Measurements from ENCODE around the gene STARD3. TPM values are rescaled to one million over a fixed set of nuclear protein-coding genes. Genes with fewer than 3 reads are reported as not detected.
A peak's percentile ranks its signal among the peaks of the same experiment; 100 is the strongest.

STARD3 gene
- total RNA-seq, 1 donor from 2014 or later, result 13.9 TPM

DNA sequence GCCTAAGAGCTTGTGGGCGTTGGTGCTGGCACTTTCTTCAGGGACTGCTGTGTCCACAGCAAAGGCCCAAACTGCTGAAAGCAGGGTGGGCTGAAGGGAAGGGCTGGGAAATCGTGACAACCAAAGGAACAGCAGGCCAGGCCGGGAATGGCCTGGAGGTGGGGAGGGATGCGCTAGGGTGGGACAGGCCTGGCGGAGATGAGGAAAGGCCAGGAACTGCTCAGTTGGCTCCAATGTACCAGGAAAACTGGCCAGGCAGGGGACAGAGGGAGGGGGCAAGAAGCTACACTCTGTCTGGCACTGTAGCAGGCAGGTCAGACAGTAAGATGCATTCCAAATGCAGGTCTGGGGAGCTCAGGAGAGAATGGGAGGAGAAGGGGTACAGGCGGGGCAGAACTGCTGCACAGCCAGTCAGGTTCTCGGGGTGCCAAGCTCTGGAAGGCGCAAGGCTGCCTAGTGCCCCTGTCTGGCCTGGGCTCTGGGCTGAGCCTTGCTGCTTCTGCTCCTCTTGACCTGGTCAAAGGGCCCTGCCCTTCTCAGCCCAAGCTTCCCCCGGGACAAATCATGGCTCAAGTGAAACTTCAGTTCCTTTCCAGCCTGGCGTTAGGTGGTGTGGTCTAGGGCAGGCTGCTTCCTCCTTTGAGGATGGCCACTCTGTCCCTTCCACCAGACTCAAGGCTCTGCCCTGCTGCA lies 38.6 kb downstream of the STARD3 start:
- ATAC-seq (ENCODE audit: poor library complexity) (no peak), DNase-seq (peak; percentile 29)
- intact Hi-C loops (cut with DNase I), result no loop called here

DNA sequence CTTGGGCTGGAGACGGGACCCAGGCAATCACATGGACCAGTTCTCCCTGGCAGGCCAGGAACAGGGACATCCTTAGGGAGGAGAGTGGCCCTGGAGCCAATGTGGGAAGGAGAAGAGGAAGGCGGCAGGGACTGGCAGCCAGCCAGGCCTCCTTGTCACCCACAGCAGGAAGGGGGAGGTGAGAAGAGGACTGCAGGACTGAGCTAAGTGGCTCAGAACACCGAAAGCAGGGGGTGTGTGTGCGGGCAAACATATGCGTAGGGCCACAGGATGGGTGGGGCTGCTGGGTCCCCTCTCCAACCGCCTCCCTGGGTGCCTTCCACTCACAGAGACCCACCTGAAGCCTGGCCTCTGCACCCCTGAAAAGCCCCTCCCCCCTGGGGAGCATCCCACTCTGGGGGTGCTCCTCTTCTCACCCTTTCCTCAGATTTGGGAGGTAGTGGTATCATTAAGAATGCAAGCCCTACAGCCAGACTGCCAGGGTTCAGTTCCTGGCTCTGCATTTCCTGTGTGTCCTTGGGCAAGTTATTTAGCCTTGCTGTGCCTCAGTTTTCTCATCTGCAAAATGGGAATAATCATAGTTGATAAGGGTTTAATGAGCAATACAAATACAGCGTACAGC lies 39.4 kb downstream of the STARD3 start:
- intact Hi-C loops (cut with DNase I), result no loop called here
- ATAC-seq (ENCODE audit: poor library complexity) (peak; percentile 42), DNase-seq (peak; percentile 86)

DNA sequence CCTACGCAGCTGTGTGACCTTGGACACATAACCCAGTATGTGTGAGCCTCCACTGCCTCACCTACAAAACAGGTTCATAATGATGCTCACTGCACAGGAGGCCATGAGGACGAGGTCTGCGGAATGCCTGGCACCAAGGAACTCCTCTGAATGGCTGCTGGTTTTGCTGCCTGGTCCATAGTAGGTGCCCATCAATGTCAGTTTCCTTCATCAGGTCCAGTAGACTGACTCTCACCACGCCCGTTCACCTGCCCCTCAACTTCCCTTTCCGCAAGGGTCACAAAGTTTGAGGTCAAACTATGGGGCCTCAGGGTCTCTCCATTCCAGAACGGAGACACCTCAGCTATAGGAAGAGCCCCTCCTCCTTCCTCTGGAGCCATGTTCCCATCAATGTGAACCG lies 40.1 kb downstream of the STARD3 start:
- intact Hi-C loops (cut with DNase I), result no loop called here
- DNase-seq, result no peak
- no peak for ATAC-seq (ENCODE audit: poor library complexity)

DNA sequence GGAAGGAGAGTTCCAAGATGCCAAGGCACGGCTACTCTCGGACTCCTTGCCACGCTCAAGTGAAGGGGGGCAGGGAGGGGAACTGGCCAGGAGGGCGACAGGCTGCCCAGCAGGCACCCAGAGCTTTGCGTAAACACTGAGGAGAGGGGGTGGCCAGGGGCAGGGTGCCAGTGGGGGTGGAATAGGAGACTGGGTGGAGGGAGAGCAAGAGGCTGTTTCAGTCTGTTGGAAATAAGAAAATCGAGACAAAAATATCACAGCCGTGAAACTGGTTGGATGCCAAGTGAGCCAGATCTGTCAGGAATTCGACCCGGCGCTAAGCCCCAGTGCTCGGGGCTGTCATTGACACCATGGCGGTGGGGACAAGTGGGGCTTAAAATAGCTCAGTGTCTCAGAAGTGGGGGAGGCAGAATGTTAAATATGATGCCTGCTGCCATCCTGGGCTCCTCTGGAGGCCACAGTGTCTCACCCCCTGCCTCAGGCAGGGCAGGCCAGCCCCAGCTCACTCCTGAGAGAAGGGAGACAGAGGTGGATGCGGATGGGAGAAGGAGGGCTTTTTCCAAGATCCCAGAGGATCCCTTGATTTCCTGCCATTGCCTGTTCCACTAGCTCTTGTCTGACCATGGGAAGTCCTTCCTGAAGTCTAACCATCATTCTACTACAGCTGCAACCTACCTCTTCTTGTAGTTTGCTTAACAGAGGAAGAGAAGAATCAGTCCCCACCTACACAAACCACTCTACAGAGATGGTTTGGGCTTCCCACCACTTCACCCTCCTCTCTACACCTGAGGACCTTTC lies 40.8 kb downstream of the STARD3 start:
- intact Hi-C loops (cut with DNase I), result no loop called here
- DNase-seq (peak; percentile 74), ATAC-seq (ENCODE audit: poor library complexity) (peak; percentile 74)

DNA sequence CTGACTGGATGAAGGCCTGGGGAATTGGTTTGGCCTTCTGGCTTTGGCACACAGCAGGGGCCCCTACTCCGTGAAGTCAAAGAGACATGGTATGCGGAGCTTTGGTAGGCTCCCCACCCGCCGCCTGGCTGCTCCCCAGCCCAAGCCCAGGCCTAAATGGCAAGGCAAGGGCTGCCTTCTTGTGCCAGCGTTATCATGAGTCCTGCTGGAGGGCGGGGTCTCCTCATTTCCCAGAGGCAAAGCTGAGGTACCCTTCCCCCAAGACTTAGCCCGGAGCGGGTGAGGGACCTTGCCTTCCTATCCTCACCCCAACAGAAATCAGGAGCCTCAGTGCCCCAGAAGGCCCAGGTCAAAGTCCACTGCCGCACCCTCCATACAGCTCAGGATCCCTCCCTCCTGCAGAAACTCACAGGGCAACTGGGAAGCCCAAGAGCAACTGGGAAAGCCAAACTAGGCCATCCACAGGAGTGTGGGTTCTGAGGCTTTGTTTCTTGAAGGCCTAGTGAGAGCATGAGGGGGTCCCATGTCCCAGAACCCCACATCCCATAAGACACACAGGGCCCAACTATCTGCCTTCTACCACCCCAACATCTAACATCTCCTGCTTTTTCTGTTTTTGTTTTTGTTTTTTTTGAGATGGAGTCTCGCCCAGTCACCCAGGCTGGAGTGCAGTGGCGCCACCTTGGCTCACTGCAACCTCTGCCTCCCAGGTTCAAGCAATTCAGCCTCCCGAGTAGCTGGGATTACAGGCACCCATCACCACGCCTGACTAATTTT lies 41.6 kb downstream of the STARD3 start:
- no peak for ATAC-seq (ENCODE audit: poor library complexity)

DNA sequence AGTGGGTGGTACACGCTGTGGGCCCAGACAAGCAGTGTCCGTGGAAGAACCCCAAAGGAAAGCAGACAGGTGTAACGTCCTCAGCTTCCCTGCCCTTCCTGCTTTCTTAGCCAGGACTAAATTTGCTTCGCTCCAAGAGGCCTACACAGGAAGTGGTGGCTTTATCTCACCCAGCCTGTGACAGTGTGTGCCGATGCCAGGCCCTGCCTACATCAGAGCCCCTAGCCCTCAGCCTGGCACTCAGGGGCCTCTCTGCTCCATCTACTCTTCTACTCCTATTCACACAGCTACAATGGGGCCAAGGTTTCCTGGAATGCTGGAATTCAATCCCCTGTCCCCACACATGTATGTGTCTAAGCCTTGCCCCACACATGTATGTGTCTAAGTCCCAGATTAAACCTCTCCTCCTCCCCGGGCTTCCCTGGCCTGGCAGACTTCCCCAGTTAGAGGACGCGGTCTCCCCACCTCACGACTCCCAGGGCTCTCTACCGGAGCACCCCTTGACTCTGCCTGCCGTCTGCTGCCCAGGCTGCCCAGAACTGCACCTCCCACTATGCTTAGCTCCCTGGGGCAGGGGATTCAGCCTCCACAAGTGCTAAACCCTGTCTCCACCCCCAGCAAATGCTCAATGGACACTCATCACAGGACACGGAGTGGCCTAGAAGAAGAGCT lies 42.7 kb downstream of the STARD3 start:
- peak; percentile 66 for DNase-seq
- intact Hi-C loops (cut with DNase I), result no loop called here
- ATAC-seq (ENCODE audit: poor library complexity), result peak; percentile 51

More for the DNA sequence above, 41.6 kb downstream of the STARD3 start:
- intact Hi-C loops (cut with DNase I), result no loop called here
- no peak for DNase-seq

DNA sequence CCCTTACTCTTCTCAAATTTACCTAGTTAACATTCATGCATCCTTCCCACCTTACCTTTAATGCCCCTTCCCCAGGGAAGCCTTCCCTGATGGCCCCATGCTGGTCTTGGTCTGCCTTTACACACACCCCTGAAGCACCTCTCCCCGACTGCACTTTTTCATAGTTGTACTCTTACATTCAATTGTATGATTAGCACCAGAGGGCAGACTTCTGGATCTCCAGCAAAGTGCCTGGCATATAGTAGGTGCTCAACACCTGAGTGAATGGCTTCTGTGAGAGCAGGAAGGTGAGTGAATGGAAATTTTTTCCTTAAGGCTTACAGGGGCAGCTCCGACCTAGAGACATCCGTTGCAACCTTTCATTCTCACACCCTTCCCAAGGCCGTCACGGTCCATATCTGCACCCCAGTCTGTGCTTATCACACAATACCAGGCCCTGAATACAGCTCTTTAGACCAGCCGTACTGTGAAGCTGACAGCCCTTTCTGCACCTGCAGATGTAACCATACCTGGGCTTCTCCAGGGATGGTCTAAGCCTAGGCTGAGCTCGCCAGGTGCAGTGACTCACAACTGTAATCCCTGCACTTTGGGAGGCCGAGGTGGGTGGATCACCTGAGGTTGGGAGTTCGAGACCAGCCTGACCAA lies 46.5 kb downstream of the STARD3 start:
- intact Hi-C loops (cut with DNase I), result no loop called here
- DNase-seq, result no peak
- ATAC-seq (ENCODE audit: poor library complexity), result no peak

DNA sequence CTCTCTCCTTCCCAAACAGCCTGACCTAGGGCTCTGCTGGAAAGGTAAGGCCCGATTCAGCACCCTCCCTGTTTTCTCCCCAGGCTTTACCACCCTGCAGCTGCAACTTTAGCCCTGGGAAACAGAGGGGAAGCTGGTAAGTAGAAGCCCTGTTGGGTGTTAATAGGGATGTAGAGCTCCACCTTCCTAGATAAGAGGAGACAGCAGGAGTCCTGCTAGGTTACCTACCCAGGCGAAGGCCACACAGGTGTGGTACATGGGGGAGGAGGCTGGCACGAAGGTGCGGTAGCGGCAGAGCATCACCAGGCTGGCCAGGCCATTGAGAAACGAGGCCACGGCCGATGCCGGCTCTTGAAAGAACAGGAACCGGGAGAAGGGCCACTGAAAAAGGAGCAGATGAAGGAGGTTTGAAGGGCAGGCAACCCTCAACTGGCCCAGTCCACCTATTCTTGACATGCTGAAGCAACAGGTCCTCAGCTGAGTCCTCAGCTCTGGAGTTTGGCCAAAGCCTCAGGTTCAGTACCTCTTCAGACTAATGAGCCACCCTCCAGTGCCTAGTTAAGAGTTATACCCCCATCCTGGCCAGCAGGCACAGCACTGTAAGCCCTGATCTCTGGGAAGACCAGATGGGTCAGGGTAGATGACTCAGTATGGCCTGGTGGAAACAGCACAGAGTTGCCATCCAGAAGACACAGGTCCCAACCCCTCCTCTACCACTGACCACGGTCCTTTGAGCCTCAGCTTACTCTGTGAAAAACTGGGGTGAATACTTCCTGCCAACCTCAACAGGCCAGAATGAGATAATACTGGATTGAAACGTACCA lies 47.6 kb downstream of the STARD3 start:
- ATAC-seq (ENCODE audit: poor library complexity), result no peak
- DNase-seq, result no peak
- intact Hi-C loops (cut with DNase I), result no loop called here

DNA sequence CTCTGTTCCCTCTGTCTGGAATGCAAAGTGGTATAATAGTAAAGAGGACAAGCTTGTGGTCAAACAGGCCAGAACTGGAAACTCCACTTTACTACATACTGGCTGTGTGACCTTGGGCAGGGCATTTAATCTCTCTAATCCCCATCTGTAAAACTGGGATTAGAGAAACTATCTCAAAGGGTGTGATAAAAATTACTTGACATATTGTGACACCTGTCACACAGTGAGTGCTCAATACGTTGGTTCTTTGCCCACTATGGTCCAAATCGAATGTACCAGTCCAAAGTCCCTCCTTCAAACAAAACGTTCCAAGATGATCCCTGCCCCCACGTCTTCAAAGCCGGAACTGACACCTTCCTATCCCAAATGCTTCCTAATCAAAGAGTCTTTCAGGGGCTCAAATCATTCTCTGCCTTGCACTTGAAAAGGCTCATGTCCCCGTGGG lies 50.2 kb downstream of the STARD3 start:
- DNase-seq, result no peak
- ATAC-seq (ENCODE audit: poor library complexity), result no peak
- intact Hi-C loops (cut with DNase I), result no loop called here

DNA sequence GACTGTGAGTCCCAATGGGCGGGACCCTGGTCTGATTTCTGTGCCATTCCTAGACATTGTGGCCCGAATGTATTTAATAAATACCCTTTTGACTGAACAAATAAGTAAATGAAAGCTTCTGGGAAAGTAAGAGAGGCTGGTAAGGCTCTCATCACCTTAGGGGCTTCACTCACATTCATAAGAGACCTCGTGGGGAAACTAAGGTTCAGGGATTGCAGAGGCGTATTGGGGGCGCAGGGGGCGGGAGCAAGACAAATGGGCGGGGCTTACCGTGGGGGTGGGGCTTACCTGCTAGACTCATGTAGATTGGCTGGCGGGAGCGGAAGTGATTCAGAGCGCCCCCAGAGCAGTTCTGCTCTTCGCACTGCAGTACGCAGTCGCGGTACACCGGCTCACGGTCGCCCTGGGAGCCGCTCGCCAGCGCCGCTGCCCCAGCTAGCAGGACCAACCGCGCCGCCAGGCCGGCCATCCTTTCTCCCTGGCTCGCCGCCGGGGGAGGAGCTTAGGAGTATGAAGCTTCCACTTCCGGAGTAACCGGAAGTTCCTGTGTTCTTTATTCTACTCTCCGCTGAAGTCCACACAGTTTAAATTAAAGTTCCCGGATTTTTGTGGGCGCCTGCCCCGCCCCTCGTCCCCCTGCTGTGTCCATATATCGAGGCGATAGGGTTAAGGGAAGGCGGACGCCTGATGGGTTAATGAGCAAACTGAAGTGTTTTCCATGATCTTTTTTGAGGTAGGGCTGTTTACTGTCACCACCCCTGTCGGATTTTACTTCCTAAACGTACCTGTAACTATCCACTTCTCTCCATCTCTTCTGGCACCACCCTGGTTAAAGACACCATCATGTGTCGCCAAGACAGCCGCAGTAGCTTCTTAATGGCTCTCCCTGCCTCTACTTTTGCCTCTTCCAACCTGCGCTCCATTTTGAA lies 50.9 kb downstream of the STARD3 start, which contains the start of gene PGAP3:
Gene PGAP3 (minus strand): TSS at position 512 of the 929 bp plus-strand sequence. CDS start 43 bp downstream, at position 469.
- peak; percentile 91 for DNase-seq
- ATAC-seq (ENCODE audit: poor library complexity), result peak; percentile 97

DNA sequence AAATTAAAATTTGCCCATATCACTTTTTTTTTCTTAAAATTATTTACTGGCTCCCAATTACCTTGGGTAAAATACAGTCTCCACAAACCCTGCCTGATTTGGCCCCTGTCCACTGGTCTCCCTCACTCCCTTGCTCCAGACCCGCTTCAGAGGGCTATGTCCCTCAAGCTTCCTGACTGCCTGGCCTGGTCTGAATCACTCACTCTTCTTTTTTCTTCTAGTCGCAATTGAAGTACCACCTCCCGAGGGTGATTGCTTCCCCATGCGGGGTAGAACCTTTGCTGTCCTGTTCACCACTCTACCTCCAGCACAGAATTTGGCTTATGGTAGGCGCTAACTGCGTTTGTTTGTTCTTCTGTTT lies 51.5 kb downstream of the STARD3 start:
- ATAC-seq (ENCODE audit: poor library complexity), result no peak
- DNase-seq, result no peak
- intact Hi-C loops (cut with DNase I), result no loop called here

More for the DNA sequence above, 50.9 kb downstream of the STARD3 start, which contains the start of gene PGAP3:
- intact Hi-C loops (cut with DNase I), result no loop called here

DNA sequence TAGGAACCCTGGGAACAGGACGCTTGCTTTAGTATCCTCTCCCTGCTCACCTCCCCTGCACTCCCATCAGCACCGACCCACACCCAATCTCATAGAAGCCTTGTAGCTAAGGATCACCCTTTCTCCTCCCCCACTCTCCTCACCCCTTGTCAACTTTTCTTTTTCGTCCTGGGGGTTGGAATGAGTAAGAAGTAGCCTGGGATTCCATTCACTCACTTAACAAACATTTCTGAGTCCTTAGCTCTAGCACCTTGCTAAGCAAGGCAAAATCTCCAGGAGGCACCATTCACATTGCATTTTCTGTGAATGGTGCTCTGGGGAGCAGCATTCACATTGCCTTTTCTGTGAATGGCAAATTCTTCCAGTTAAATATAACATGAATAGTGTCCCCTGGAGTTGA lies 52.0 kb downstream of the STARD3 start:
- DNase-seq (no peak), ATAC-seq (ENCODE audit: poor library complexity) (no peak)
- intact Hi-C loops (cut with DNase I), result no loop called here

DNA sequence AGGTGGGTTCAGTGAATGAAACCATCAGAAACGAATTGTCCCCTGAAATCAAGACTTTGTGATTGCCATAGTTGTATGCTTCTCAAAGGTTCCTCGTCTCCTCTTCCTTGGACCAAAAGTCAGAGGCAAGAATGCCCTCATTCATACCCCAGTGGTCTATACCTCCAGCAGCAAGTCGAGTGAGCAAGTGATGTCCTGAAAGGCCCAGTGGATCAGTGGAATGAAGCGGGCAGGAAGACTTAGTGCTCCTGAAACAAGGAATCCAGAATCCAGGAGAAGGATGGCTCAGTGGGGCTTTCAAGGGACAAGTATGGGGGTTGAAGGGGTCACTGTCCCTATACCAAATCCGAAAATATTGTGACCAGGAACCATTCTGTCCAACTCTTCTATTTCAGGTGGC lies 57.6 kb downstream of the STARD3 start:
- intact Hi-C loops (cut with DNase I), result no loop called here
- no peak for ATAC-seq (ENCODE audit: poor library complexity)
- DNase-seq, result no peak

DNA sequence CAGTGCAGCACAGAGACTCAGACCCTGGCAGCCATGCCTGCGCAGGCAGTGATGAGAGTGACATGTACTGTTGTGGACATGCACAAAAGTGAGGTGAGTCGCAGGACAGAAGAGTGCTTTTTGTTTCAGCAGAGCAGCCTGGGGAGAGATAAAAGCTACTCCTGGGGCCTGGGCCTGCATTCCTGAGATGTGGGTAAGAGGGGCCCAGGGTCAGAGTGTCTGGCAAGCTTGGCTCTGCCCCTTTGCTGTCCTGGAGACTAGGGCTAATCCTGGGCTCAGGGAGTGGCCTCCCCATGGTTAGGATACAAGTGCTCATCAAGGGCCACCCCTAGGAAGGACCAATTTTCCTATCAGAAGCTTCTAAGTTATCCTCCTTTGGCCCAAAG lies 58.1 kb downstream of the STARD3 start:
- intact Hi-C loops (cut with DNase I), result no loop called here
- no peak for DNase-seq
- ATAC-seq (ENCODE audit: poor library complexity), result no peak

DNA sequence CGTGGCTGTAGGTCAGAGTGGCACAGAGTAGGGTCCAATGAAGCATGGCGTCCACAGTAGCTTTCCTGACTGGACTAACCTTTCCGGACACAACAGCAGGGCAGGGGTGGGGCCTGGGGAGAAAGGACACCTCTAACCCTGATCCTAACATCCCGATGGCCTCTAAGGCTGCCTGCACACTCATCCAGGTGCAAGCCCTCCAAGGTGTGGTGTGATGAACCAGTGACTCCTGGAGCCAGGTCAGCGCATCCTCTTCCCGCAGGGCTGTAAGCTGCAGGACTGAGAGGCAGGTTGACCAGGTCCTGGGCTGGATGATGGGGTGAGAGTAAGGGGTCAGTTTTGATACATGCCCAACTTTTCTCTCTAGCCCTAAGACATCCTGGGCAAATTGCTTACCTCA lies 59.8 kb downstream of the STARD3 start:
- intact Hi-C loops (cut with DNase I), result no loop called here
- DNase-seq (no peak), ATAC-seq (ENCODE audit: poor library complexity) (no peak)

DNA sequence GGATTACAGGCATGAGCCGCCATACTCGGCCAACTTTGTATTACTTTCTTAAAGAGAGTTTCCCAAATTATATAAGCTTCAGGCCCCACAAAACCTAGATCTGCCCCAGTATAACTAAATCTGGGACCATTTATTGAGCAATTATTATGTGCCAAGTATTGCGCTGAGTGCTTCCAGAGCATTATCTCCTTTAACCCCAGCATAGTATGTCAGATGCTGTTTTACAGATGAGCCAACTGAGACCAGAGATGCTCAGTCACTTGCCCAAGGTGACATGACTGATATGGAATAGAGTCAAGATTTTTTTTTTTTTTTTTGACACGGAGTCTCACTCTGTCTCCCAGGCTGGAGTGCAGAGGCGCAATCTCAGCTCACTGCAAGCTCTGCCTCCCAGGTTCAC lies 61.0 kb downstream of the STARD3 start:
- no peak for DNase-seq
- ATAC-seq (ENCODE audit: poor library complexity), result no peak
- intact Hi-C loops (cut with DNase I), result no loop called here
